Measurements from ENCODE around the gene RSPH10B.
"Not testable (repeated sequence)": the region's sequence is repeated elsewhere in the genome, so short reads cannot be mapped to it uniquely, and the experiment has no call there.

DNA sequence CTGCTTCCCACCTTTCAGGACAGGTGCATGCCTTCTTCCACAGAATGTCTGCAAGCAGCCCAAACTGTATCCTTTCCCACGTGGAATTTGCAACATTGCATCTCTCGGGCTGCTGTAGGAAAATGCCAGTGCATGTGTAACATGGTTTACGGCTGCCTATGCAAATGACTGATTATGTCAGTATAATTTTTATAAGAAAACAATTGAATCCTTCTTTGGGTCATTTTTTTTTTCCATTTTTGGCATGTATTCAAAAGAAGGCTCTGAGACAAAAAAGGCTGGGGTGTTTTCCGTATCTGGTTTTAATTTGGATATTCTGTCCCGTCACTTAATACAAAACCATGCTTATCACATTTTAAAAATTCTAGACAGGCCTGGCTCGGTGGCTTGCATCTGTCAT, 90.4 kb downstream of the RSPH10B start:
- TF ChIP-seq, protein P1, sequence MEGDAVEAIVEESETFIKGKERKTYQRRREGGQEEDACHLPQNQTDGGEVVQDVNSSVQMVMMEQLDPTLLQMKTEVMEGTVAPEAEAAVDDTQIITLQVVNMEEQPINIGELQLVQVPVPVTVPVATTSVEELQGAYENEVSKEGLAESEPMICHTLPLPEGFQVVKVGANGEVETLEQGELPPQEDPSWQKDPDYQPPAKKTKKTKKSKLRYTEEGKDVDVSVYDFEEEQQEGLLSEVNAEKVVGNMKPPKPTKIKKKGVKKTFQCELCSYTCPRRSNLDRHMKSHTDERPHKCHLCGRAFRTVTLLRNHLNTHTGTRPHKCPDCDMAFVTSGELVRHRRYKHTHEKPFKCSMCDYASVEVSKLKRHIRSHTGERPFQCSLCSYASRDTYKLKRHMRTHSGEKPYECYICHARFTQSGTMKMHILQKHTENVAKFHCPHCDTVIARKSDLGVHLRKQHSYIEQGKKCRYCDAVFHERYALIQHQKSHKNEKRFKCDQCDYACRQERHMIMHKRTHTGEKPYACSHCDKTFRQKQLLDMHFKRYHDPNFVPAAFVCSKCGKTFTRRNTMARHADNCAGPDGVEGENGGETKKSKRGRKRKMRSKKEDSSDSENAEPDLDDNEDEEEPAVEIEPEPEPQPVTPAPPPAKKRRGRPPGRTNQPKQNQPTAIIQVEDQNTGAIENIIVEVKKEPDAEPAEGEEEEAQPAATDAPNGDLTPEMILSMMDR (IDR thresholded peaks at IDR 0.05) = not testable (repeated sequence)
- not testable (repeated sequence) for TF ChIP-seq EZH2 (IDR thresholded peaks at IDR 0.05)

Measured in neural progenitor cell (in vitro differentiated cells).